Measurements from ENCODE around the gene IL10.

The IL10 gene

GRCh38 chr1:206772243-206772937 is at the start of gene IL10:
Gene IL10, minus strand, starts transcription at chr1:206772494. Its CDS starts 59 bp downstream, at chr1:206772435.
- DNase-seq (ENCODE audit: insufficient read length, low spot score), result no peak
- FAIRE-seq, result peak; percentile 45

- FAIRE-seq (no peak), DNase-seq (ENCODE audit: insufficient read length, low spot score) (no peak)
Measured at GRCh38 chr1:206821493-206821892, 49.2 kb upstream of the IL10 start.

- FAIRE-seq (peak; percentile 99), DNase-seq (ENCODE audit: insufficient read length, low spot score) (peak; percentile 34)
Measured at GRCh38 chr1:206816390-206817287, 44.3 kb upstream of the IL10 start.

GRCh38 chr1:206814716-206815341 is 42.5 kb upstream of the IL10 start:
- FAIRE-seq (peak; percentile 58), DNase-seq (ENCODE audit: insufficient read length, low spot score) (no peak)

GRCh38 chr1:206812471-206812870 is 40.2 kb upstream of the IL10 start:
- DNase-seq (ENCODE audit: insufficient read length, low spot score) (no peak), FAIRE-seq (peak; percentile 37)

GRCh38 chr1:206809504-206810084 is 37.3 kb upstream of the IL10 start:
- peak; percentile 42 for FAIRE-seq
- no peak for DNase-seq (ENCODE audit: insufficient read length, low spot score)

GRCh38 chr1:206808615-206809014 is 36.3 kb upstream of the IL10 start:
- no peak for DNase-seq (ENCODE audit: insufficient read length, low spot score)
- FAIRE-seq, result peak; percentile 94

GRCh38 chr1:206805357-206805756 is 33.1 kb upstream of the IL10 start:
- no peak for FAIRE-seq
- DNase-seq (ENCODE audit: insufficient read length, low spot score), result no peak

GRCh38 chr1:206804156-206804737 is 32.0 kb upstream of the IL10 start:
- FAIRE-seq (no peak), DNase-seq (ENCODE audit: insufficient read length, low spot score) (no peak)

GRCh38 chr1:206803221-206803730 is 31.0 kb upstream of the IL10 start:
- FAIRE-seq (peak; percentile 93), DNase-seq (ENCODE audit: insufficient read length, low spot score) (peak; percentile 56)

- FAIRE-seq (no peak), DNase-seq (ENCODE audit: insufficient read length, low spot score) (no peak)
Measured at GRCh38 chr1:206802401-206802800, 30.1 kb upstream of the IL10 start.

GRCh38 chr1:206801467-206801866 is 29.2 kb upstream of the IL10 start:
- DNase-seq (ENCODE audit: insufficient read length, low spot score) (no peak), FAIRE-seq (no peak)

GRCh38 chr1:206800891-206801290 is 28.6 kb upstream of the IL10 start:
- FAIRE-seq (no peak), DNase-seq (ENCODE audit: insufficient read length, low spot score) (no peak)

GRCh38 chr1:206800411-206800810 is 28.1 kb upstream of the IL10 start:
- FAIRE-seq (no peak), DNase-seq (ENCODE audit: insufficient read length, low spot score) (no peak)

- DNase-seq (ENCODE audit: insufficient read length, low spot score) (no peak), FAIRE-seq (no peak)
Measured at GRCh38 chr1:206799311-206799710, 27.0 kb upstream of the IL10 start.

- DNase-seq (ENCODE audit: insufficient read length, low spot score), result no peak
- FAIRE-seq, result no peak
Measured at GRCh38 chr1:206798384-206798996, 26.2 kb upstream of the IL10 start.

GRCh38 chr1:206797534-206798383 is 25.5 kb upstream of the IL10 start:
- FAIRE-seq, result no peak
- DNase-seq (ENCODE audit: insufficient read length, low spot score), result no peak

GRCh38 chr1:206796981-206797402 is 24.7 kb upstream of the IL10 start:
- DNase-seq (ENCODE audit: insufficient read length, low spot score) (no peak), FAIRE-seq (no peak)

- no peak for FAIRE-seq
Measured at GRCh38 chr1:206796116-206796515, 23.8 kb upstream of the IL10 start.

More at GRCh38 chr1:206796116-206796515, 23.8 kb upstream of the IL10 start:
- DNase-seq (ENCODE audit: insufficient read length, low spot score), result no peak

All from GM19239 (cell line).